NB4 (cell line): ENCODE measurements around the gene WRAP53.

Experiments
- POLR2A ChIP-seq: IDR thresholded peaks from 2 replicates; pipeline ENCODE4 v1.6.1; 2011; ENCODE audit warnings: mild to moderate bottlenecking; ENCODE audit not compliant: insufficient read length; ENCODE audit errors: extremely low read depth
- TF ChIP-seq, protein P1 (sequence below): IDR thresholded peaks from one replicate; pipeline ENCODE4 v1.5.1; 2012; ENCODE audit warnings: low read depth, low read length

DNA sequence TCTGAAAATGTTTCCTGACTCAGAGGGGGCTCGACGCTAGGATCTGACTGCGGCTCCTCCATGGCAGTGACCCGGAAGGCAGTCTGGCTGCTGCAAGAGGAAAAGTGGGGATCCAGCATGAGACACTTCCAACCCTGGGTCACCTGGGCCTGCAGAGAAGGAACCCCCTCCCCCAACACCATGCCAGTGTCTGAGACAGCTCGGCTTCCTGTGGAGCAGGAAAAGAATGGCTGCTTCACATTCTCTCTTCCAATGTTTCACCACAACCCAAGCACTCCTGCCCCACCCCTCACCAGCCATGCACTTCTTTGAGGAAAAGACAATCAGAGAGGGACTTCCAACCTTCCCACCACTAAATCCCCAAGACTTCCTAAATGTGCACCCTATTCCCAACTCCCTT is 11.7 kb upstream of the WRAP53 start:
- TF ChIP-seq, protein P1, sequence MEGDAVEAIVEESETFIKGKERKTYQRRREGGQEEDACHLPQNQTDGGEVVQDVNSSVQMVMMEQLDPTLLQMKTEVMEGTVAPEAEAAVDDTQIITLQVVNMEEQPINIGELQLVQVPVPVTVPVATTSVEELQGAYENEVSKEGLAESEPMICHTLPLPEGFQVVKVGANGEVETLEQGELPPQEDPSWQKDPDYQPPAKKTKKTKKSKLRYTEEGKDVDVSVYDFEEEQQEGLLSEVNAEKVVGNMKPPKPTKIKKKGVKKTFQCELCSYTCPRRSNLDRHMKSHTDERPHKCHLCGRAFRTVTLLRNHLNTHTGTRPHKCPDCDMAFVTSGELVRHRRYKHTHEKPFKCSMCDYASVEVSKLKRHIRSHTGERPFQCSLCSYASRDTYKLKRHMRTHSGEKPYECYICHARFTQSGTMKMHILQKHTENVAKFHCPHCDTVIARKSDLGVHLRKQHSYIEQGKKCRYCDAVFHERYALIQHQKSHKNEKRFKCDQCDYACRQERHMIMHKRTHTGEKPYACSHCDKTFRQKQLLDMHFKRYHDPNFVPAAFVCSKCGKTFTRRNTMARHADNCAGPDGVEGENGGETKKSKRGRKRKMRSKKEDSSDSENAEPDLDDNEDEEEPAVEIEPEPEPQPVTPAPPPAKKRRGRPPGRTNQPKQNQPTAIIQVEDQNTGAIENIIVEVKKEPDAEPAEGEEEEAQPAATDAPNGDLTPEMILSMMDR: no peak
- no peak for TF ChIP-seq POLR2A
